KOPT-K1 (cell line): ENCODE results near the gene FYCO1.
A peak's percentile ranks its signal among the peaks of the same experiment; 100 is the strongest.

Experiments
- H3K27ac ChIP-seq: fragments of 200-600 bp; sonication (generic); 2 replicates; pipeline ENCODE4 v1.5.1; 2016; ENCODE audit warnings: antibody characterized with exemption, mild to moderate bottlenecking, low read depth, low read length; ENCODE audit not compliant: poor library complexity, severe bottlenecking
- H3K36me3 ChIP-seq: fragments of 200-600 bp; sonication (generic); 2 replicates; pipeline ENCODE4 v1.5.1; 2017; ENCODE audit warnings: antibody characterized with exemption, mild to moderate bottlenecking, low read length, moderate library complexity; ENCODE audit not compliant: insufficient read depth
- H3K9me3 ChIP-seq: fragments of 200-600 bp; sonication (generic); 2 replicates; pipeline ENCODE4 v1.5.1; 2017; ENCODE audit warnings: antibody characterized with exemption, low read length, mild to moderate bottlenecking; ENCODE audit not compliant: insufficient read depth, poor library complexity, severe bottlenecking

The FYCO1 gene

GRCh38 chr3:45874677-45875346, 120.8 kb downstream of the FYCO1 start:
- Histone ChIP-seq H3K9me3 (no peaks in the 10 kb centered on the region), H3K27ac (peak overlapping the region; percentile 86), H3K36me3 (peaks cover 15% of the 10 kb centered on the region)

GRCh38 chr3:45873638-45874037, 122.0 kb downstream of the FYCO1 start:
- peak overlapping the region; percentile 86 for H3K27ac ChIP-seq
- no peaks in the 10 kb centered on the region for H3K9me3 ChIP-seq
- H3K36me3 ChIP-seq: peaks cover 15% of the 10 kb centered on the region

- peaks cover 15% of the 10 kb centered on the region for H3K36me3 ChIP-seq
- H3K27ac ChIP-seq: peak overlapping the region; percentile 86
- no peaks in the 10 kb centered on the region for H3K9me3 ChIP-seq
Measured at GRCh38 chr3:45873036-45873435, 122.6 kb downstream of the FYCO1 start.

GRCh38 chr3:45872569-45872968, 123.1 kb downstream of the FYCO1 start:
- H3K27ac ChIP-seq: peak overlapping the region; percentile 86
- H3K9me3 ChIP-seq: no peaks in the 10 kb centered on the region
- H3K36me3 ChIP-seq: peaks cover 15% of the 10 kb centered on the region

- H3K27ac ChIP-seq: peak overlapping the region; percentile 86
- H3K9me3 ChIP-seq: no peaks in the 10 kb centered on the region
- peaks cover 14% of the 10 kb centered on the region for H3K36me3 ChIP-seq
Measured at GRCh38 chr3:45871780-45872179, 123.8 kb downstream of the FYCO1 start.

GRCh38 chr3:45870099-45870498, 125.5 kb downstream of the FYCO1 start:
- Histone ChIP-seq H3K27ac (peak overlapping the region; percentile 86), H3K9me3 (no peaks in the 10 kb centered on the region), H3K36me3 (peaks cover 8% of the 10 kb centered on the region; the same call in 1 of the 2 replicates)

GRCh38 chr3:45869638-45870037, 126.0 kb downstream of the FYCO1 start:
- Histone ChIP-seq H3K9me3 (no peaks in the 10 kb centered on the region), H3K27ac (peak overlapping the region; percentile 68), H3K36me3 (peaks cover 3% of the 10 kb centered on the region; the same call in 1 of the 2 replicates)

- no peaks in the 10 kb centered on the region for H3K9me3 ChIP-seq
- peak overlapping the region; percentile 68 for H3K27ac ChIP-seq
Measured at GRCh38 chr3:45868650-45869049, 127.0 kb downstream of the FYCO1 start.

GRCh38 chr3:45868213-45868612, 127.4 kb downstream of the FYCO1 start:
- H3K9me3 ChIP-seq: no peaks in the 10 kb centered on the region
- H3K27ac ChIP-seq: peak overlapping the region; percentile 68
- H3K36me3 ChIP-seq: peaks cover 5% of the 10 kb centered on the region

More at GRCh38 chr3:45868650-45869049, 127.0 kb downstream of the FYCO1 start:
- peaks cover 1% of the 10 kb centered on the region for H3K36me3 ChIP-seq
